Measurements from ENCODE around the gene ZRANB1. TPM values are rescaled to one million over a fixed set of nuclear protein-coding genes. Genes with fewer than 3 reads are reported as not detected.

The ZRANB1 gene
- total RNA-seq, 1 donor from 2014 or later, result 24.5 TPM

DNA sequence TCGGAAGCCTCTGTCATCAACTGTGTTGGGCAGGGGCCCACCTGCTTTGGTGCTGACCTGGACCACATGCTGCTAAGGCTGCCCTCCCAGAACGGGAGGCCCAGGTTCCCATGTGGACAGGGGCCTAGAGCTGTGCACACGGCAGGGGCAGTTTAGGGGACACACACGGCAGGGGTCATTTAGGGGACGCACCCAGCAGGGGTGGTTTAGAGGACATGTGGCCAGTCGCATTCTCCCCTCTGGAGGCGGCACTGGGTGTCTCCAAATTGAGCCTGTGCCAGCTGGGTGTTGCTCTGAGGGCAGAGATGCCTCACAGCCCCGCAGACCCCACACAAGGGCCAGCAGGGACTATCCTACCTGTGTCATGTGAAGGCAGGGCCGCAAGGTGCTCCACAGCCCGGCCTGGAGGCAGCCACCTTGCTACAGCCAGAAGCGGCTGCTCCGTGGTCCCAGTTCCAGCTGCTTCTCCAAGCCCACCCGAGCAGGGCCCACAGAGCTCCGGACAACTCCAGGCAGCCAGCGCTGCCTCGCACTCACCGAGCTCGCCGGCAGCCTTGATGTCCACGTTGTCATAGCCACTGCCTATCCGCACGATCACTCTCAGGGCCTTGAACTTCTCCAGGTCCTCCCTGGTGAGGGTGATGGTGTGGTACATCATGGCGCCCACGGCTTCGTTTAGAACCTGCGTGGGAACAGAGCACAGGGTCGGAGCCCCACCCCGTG lies 60.7 kb downstream of the ZRANB1 start:
- Mint-ChIP-seq H3K9me3 (no peaks in the 10 kb centered on the region), H3K27me3 (no peaks in the 10 kb centered on the region), H3K4me3 (no peak overlapping the region), H3K4me1 (ENCODE audit: unreplicated experiment) (peaks cover 14% of the 10 kb centered on the region), H3K27ac (peak overlapping the region; percentile 16), H3K36me3 (peaks cover 4% of the 10 kb centered on the region)
- DNase-seq (ENCODE audit: extremely low spot score, unreplicated experiment), result peak; percentile 68
- TF ChIP-seq, protein P1, sequence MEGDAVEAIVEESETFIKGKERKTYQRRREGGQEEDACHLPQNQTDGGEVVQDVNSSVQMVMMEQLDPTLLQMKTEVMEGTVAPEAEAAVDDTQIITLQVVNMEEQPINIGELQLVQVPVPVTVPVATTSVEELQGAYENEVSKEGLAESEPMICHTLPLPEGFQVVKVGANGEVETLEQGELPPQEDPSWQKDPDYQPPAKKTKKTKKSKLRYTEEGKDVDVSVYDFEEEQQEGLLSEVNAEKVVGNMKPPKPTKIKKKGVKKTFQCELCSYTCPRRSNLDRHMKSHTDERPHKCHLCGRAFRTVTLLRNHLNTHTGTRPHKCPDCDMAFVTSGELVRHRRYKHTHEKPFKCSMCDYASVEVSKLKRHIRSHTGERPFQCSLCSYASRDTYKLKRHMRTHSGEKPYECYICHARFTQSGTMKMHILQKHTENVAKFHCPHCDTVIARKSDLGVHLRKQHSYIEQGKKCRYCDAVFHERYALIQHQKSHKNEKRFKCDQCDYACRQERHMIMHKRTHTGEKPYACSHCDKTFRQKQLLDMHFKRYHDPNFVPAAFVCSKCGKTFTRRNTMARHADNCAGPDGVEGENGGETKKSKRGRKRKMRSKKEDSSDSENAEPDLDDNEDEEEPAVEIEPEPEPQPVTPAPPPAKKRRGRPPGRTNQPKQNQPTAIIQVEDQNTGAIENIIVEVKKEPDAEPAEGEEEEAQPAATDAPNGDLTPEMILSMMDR (conservative IDR thresholded peaks at IDR 0.05), result no peak

DNA sequence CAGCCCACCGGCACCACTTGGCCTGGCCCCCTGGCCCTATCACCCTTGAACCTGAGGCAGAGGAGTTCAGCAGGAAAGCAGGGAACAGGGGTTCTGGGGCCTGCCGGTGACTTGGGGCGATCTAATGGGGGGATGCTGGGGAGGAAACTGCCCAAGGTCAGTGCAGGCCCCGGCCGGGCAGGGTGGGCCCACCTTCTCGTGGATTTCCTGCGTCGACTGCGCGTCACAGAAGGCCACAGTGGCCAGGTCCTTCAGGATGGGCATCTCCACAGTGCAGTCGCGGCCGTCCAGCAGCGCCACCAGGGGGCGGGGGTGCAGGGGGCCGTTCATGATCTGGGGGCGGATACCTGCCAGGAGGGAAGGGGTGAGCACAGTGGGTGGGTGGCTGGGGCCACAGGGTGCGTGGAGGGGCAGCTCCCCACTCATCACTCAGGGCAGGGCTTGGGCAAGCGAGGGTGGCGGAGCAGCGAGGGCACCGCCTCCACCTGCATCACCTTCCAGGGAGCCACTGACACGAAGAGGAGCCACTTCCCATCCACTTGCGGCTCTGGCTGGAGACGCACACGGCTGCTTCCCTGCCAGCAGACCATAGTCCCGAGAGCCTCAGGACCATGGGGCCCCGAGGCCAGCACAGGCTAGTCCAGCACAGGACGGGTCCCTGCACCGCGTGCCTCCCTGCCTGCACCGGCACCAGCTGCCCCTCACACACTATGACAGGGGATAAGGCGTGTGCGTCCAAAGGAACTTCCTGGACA lies 61.4 kb downstream of the ZRANB1 start:
- Mint-ChIP-seq H3K27ac (peak overlapping the region; percentile 16), H3K4me1 (ENCODE audit: unreplicated experiment) (peaks cover 17% of the 10 kb centered on the region), H3K27me3 (no peaks in the 10 kb centered on the region), H3K4me3 (no peak overlapping the region), H3K9me3 (no peaks in the 10 kb centered on the region), H3K36me3 (peaks cover 3% of the 10 kb centered on the region)
- DNase-seq (ENCODE audit: extremely low spot score, unreplicated experiment), result peak; percentile 57
- TF ChIP-seq, protein P1 (conservative IDR thresholded peaks at IDR 0.05), result peak; percentile 17

DNA sequence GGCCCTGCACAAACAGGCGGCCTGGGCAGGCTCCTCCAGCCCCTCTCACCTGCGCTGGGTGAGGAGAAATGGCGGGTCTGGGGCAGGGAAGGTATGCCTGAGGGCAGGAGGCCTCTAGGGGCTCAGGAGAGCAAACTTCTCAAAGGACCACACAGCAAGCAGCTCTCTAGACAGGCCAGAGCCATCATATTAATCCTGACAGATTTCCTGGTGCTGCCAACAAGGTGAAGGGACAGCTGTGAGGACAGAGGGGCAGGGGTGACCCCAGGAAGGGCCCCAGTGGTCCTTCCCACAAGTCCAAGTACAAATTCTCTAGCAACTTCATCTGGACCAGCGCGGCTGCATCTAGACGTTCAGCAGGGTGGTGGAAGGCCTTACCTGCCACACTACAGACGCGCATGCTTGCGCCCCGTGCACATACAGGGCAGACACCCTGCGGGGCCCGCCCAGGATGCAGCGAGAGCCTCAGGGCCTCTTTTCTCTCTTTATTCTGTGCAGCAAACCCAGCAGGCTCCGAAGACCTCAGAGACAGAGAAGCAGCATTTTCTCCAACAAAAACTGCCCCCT lies 62.1 kb downstream of the ZRANB1 start:
- TF ChIP-seq, protein P1 (conservative IDR thresholded peaks at IDR 0.05), result no peak
- H3K36me3 Mint-ChIP-seq, result peaks cover 3% of the 10 kb centered on the region
- H3K9me3 Mint-ChIP-seq, result no peaks in the 10 kb centered on the region
- H3K27ac Mint-ChIP-seq, result peak overlapping the region; percentile 41
- no peak overlapping the region for H3K4me3 Mint-ChIP-seq
- peak; percentile 63 for DNase-seq (ENCODE audit: extremely low spot score, unreplicated experiment)
- peaks cover 24% of the 10 kb centered on the region for H3K4me1 Mint-ChIP-seq (ENCODE audit: unreplicated experiment)
- H3K27me3 Mint-ChIP-seq, result no peaks in the 10 kb centered on the region

DNA sequence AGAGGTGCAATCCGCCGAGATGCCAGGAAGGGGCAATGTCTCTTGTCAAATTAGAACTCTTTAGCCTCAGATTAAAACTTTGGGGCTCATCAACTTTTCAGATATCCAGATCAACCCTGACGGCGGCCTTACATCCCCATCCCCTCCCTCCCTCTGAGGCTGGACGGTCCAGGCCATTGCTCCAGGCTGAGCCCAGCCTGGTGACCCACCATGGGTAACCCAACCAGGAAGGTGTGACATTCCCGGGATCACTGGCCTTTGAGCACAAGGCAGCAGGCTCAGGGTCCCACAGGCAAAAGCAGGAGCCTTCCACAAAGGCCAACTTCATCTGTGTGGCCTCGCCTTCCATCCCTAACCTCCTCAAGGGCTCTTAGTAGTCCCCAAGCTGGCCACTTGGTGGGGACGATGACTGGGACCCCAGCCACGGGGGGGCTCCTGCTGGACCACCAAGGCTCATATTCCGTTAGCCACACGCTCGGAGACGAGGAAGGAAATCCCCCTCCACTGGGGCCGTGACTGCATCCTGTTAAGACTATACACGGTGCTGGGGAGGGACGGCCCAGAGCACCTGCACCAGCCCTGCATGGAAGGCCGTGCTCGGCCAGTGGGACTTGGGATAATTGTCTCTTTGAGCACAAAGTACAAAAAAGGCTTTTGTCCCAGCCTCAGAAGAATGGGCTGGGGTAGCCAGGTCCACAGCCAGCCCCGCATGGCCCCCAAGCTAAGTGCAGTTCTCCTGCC lies 62.8 kb downstream of the ZRANB1 start:
- peak; percentile 58 for DNase-seq (ENCODE audit: extremely low spot score, unreplicated experiment)
- no peaks in the 10 kb centered on the region for H3K27me3 Mint-ChIP-seq
- TF ChIP-seq, protein P1 (conservative IDR thresholded peaks at IDR 0.05), result no peak
- peaks cover 31% of the 10 kb centered on the region for H3K4me1 Mint-ChIP-seq (ENCODE audit: unreplicated experiment)
- no peaks in the 10 kb centered on the region for H3K9me3 Mint-ChIP-seq
- peak overlapping the region; percentile 41 for H3K27ac Mint-ChIP-seq
- no peak overlapping the region for H3K4me3 Mint-ChIP-seq
- H3K36me3 Mint-ChIP-seq, result peaks cover 3% of the 10 kb centered on the region
